A549 (cell line): ENCODE results near the gene PRR5L. TPM values are rescaled to one million over a fixed set of nuclear protein-coding genes. Genes with fewer than 3 reads are reported as not detected.

Experiments used
- ATAC-seq, 2 experiments: fragments of 200-7000 bp in 1 of 2; fragments of >200 bp in 1 of 2; cut with Nextera tagmentation in 1 of 2; cut with Tn5 transposase in 1 of 2; 3 replicates each; pipeline versions ENCODE4 v1.8.0 to v1.9.1; 2018 to 2020; ENCODE audit warnings: mild to moderate bottlenecking in 1 of 2, moderate library complexity in 1 of 2
- CTCF ChIA-PET: fragments of 300-600 bp; sonication (Branson Sonifier 250); formaldehyde crosslinking; extraction: SDS; loops from one replicate; lab custom pipeline; 2021; ENCODE audit warnings: antibody characterized with exemption, inconsistent platforms; lab: Yijun Ruan, JAX
- POLR2A ChIA-PET: fragments of 350-600 bp; formaldehyde crosslinking; extraction: SDS; loops from one replicate; lab custom pipeline; 2021; ENCODE audit warnings: antibody characterized with exemption, inconsistent platforms; lab: Yijun Ruan, JAX
- DNase-seq, 2 experiments: peaks; one replicate each; pipeline versions ENCODE4 v3.0.0 to v3.0.0-alpha.2; 2011 to 2016; ENCODE audit warnings: low read depth in 1 of 2, low spot score in 1 of 2
- FAIRE-seq: peaks from 2 replicates; lab custom pipeline; 2011; peaks lifted over from hg19 to GRCh38; lab: Jason Lieb, UNC
- H3K27ac ChIP-seq, 2 experiments: fragments of >200 bp; sonication (Bioruptor Twin); formaldehyde crosslinking; 3 replicates each; pipeline ENCODE4 v1.5.1; 2016 to 2017
- H3K4me1 ChIP-seq: fragments of >200 bp; sonication (Bioruptor Twin); formaldehyde crosslinking; 3 replicates; pipeline ENCODE4 v1.6.1; 2016
- H3K4me2 ChIP-seq: fragments of >200 bp; sonication (Bioruptor Twin); formaldehyde crosslinking; 3 replicates; pipeline ENCODE4 v1.6.1; 2016
- H3K4me3 ChIP-seq: fragments of >200 bp; sonication (Bioruptor Twin); formaldehyde crosslinking; 3 replicates; pipeline ENCODE4 v1.5.1; 2016
- H3K9me3 ChIP-seq: fragments of >200 bp; sonication (Bioruptor Twin); formaldehyde crosslinking; 3 replicates; pipeline ENCODE4 v1.6.1; 2016
- BCL3 ChIP-seq: fragments of >200 bp; sonication (Bioruptor Twin); formaldehyde crosslinking; IDR thresholded peaks from 3 replicates; pipeline ENCODE4 v1.6.1; 2016
- CEBPB ChIP-seq, 2 experiments: fragments of >200 bp in 1 of 2; sonication (Bioruptor Twin) in 1 of 2; formaldehyde crosslinking in 1 of 2; IDR thresholded peaks; 2 replicates each; pipeline ENCODE4 v1.6.1; 2012 to 2016
- EHMT2 ChIP-seq: fragments of 200-600 bp; sonication (generic); IDR thresholded peaks from 2 replicates; pipeline ENCODE4 v1.6.1; 2016; ENCODE audit warnings: antibody characterized with exemption, low read depth, mild to moderate bottlenecking, moderate library complexity
- ESRRA ChIP-seq: fragments of 150-350 bp; IDR thresholded peaks from 2 replicates; pipeline ENCODE4 v1.6.1; 2014; ENCODE audit warnings: mild to moderate bottlenecking, low read length, borderline replicate concordance
- FOXS1 ChIP-seq: fragments of 250-450 bp; sonication (Bioruptor Pico); IDR thresholded peaks from 2 replicates; pipeline ENCODE4 v1.5.0; 2020; ENCODE audit warnings: mild to moderate bottlenecking, moderate library complexity
- HES2 ChIP-seq: fragments of >200 bp; sonication (Bioruptor Twin); formaldehyde crosslinking; IDR thresholded peaks from 2 replicates; pipeline ENCODE4 v1.6.1; 2016
- HOXB13 ChIP-seq: fragments of 250-450 bp; sonication (Bioruptor Pico); IDR thresholded peaks from 2 replicates; pipeline ENCODE4 v1.5.0; 2020; ENCODE audit warnings: low read depth, mild to moderate bottlenecking, moderate library complexity
- KDM1A ChIP-seq: fragments of 200-600 bp; sonication (generic); IDR thresholded peaks from 2 replicates; pipeline ENCODE4 v1.6.1; 2016; ENCODE audit warnings: low read depth, mild to moderate bottlenecking
- MAX ChIP-seq: IDR thresholded peaks from 2 replicates; pipeline ENCODE4 v1.6.1; 2012
- MYC ChIP-seq: IDR thresholded peaks from 2 replicates; pipeline ENCODE4 v1.6.1; 2012; ENCODE audit warnings: mild to moderate bottlenecking, inconsistent platforms, low read length, improper control_type of control experiment, borderline replicate concordance
- PBX3 ChIP-seq: IDR thresholded peaks from 2 replicates; pipeline ENCODE4 v1.6.1; 2012
- POLR2AphosphoS2 ChIP-seq: conservative IDR thresholded peaks from 2 replicates; pipeline ENCODE4 v1.6.1; 2012; ENCODE audit warnings: low read length, improper control_type of control experiment, inconsistent platforms
- RARB ChIP-seq: fragments of 250-450 bp; sonication (Bioruptor Pico); IDR thresholded peaks from 2 replicates; pipeline ENCODE4 v1.8.0; 2021; ENCODE audit warnings: mild to moderate bottlenecking, moderate library complexity
- REST ChIP-seq: fragments of 200-600 bp; sonication (generic); IDR thresholded peaks from 2 replicates; pipeline ENCODE4 v1.6.1; 2016; ENCODE audit warnings: antibody characterized with exemption, mild to moderate bottlenecking, moderate library complexity
- SREBF2 ChIP-seq: fragments of 450-650 bp; IDR thresholded peaks from 2 replicates; pipeline ENCODE4 v1.6.1; 2014; ENCODE audit warnings: mild to moderate bottlenecking, moderate library complexity
- TP53 ChIP-seq: fragments of 250-450 bp; sonication (Bioruptor Pico); IDR thresholded peaks from 2 replicates; pipeline ENCODE4 v1.5.0; 2021; ENCODE audit warnings: mild to moderate bottlenecking, moderate library complexity
- ZFP36 ChIP-seq: fragments of 450-650 bp; IDR thresholded peaks from 2 replicates; pipeline ENCODE4 v1.6.1; 2014; ENCODE audit warnings: borderline replicate concordance; ENCODE audit not compliant: partially characterized antibody
- WGBS: methylation state at CpG from one replicate; pipeline ENCODE4 v1.1.6; 2017; ENCODE audit errors: missing lambda C conversion rate; 5-methylcytosine and 5-hydroxymethylcytosine counted together
- polyA plus RNA-seq, 4 experiments: library from polyadenylated mRNA; depleted of rRNA in 3 of 4; stranded (reverse); fragments of >200 nt; fragmentation: RNase III in 1 of 4; extraction: RNeasy Plus Mini Kit Qiagen cat#74134 plus additional on column Dnase treatment in 1 of 4; gene quantifications; 2 replicates in 3 of 4; 3 replicates in 1 of 4; pipeline ENCODE4 v1.2.3, GENCODE V29; 2011 to 2017

PRR5L gene
- polyA plus RNA-seq, 2 of the 4 experiments (the other 2 are of a cell fraction) = 6.9 to 12.1 TPM

GRCh38 chr11:36249246-36249645 is 46.8 kb upstream of the PRR5L start:
- WGBS = 21% methylated on average over 2 of the region's 2 CpGs
- no peaks in the 10 kb centered on the region for H3K9me3 ChIP-seq
- no peak overlapping the region for H3K27ac ChIP-seq
- FAIRE-seq (no peak), DNase-seq (no peak), ATAC-seq (no peak)
- CTCF ChIA-PET = interaction anchor here (1.1 to 1.4 kb wide), 3 partner anchors 9 to 244 kb away, joined by 3 to 5 read pairs (median 4); no protein-coding TSS in a partner anchor
- TF ChIP-seq REST (no peak), CEBPB (IDR thresholded peaks at IDR 0.05) (no peak), HES2 (no peak), EHMT2 (no peak), ESRRA (no peak), MAX (no peak), SREBF2 (no peak), RARB (CRISPR knock-in tag) (no peak), BCL3 (no peak), MYC (no peak), PBX3 (no peak), POLR2AphosphoS2 (no peak), HOXB13 (CRISPR knock-in tag) (no peak)
- 0 out of 3 replicates have a peak, but pooled peaks cover 3% of the 10 kb centered on the region for H3K4me1 ChIP-seq
- POLR2A ChIA-PET = no interaction called here
- H3K4me2 ChIP-seq = no peak overlapping the region
- no peak overlapping the region for H3K4me3 ChIP-seq

- Histone ChIP-seq H3K4me2 (no peak overlapping the region), H3K4me1 (0 out of 3 replicates have a peak, but pooled peaks cover 6% of the 10 kb centered on the region), H3K27ac (no peak overlapping the region)
- CTCF ChIA-PET = interaction anchor here (0.6 to 1.7 kb wide), 4 partner anchors 10 to 430 kb away, joined by 3 to 5 read pairs (median 4); no protein-coding TSS in a partner anchor
- 13% methylated on average over 2 of the region's 2 CpGs for WGBS
- no peak for TF ChIP-seq TP53
- TF ChIP-seq FOXS1 (CRISPR knock-in tag) = no peak
- TF ChIP-seq, all 56 proteins: peak for 0
- no peak for ATAC-seq
- Histone ChIP-seq H3K4me3 (no peak overlapping the region), H3K9me3 (no peaks in the 10 kb centered on the region)
- no peak for DNase-seq
- FAIRE-seq = no peak
- POLR2A ChIA-PET = no interaction called here
Measured at GRCh38 chr11:36251823-36252222, 44.3 kb upstream of the PRR5L start.

- no peak for FAIRE-seq
- no peak for DNase-seq
- Histone ChIP-seq H3K9me3 (no peaks in the 10 kb centered on the region), H3K4me3 (no peak overlapping the region), H3K27ac (no peak overlapping the region), H3K4me2 (no peak overlapping the region), H3K4me1 (0 out of 3 replicates have a peak, but pooled peaks cover 6% of the 10 kb centered on the region)
- WGBS = 59% methylated on average over 5 of the region's 5 CpGs
- ChIA-PET CTCF (interaction anchor here (1.8 kb wide), 1 partner anchor 12 kb away, joined by 7 read pairs; no protein-coding TSS in a partner anchor), POLR2A (no interaction called here)
- TF ChIP-seq MYC = no peak
- TF ChIP-seq ZFP36 = no peak
- no peak for TF ChIP-seq KDM1A
- no peak for ATAC-seq
Measured at GRCh38 chr11:36253238-36253637, 42.9 kb upstream of the PRR5L start.
